ENCODE data around the gene CFAP97D2. TPM values are rescaled to one million over a fixed set of nuclear protein-coding genes. Genes with fewer than 3 reads are reported as not detected.

The CFAP97D2 gene
- total RNA-seq, 6 experiments from 2014 or later, result not detected

GRCh38 chr13:114134944-114135610 lies 44.0 kb upstream of the CFAP97D2 start:
- Histone ChIP-seq H3K27me3 (no peaks in the 10 kb centered on the region), H3K9me3 (no peaks in the 10 kb centered on the region), H3K36me3 (no peaks in the 10 kb centered on the region), H3K27ac (no peak overlapping the region), H3K4me1 (peaks cover 0 to 16% (median 2%) of the 10 kb centered on the region in 4 donors), H3K4me3 (no peak overlapping the region)
- intact Hi-C loops (cut with DNase I), result no loop called here
- WGBS (ENCODE audit: insufficient coverage, low coverage, low lambda C conversion rate, missing lambda C conversion rate), result 60% methylated on average over 11 of the region's 12 CpGs
- ATAC-seq (no peak), DNase-seq (peak in 1 of 3 donors; percentile 3)
- no peak for TF ChIP-seq CTCF (IDR thresholded peaks at IDR 0.05)
- no peak for TF ChIP-seq POLR2A (IDR thresholded peaks at IDR 0.05)

- peak in 2 of 3 donors; percentile 9 to 29 for DNase-seq
- no peak for TF ChIP-seq CTCF (IDR thresholded peaks at IDR 0.05)
- no peak for TF ChIP-seq POLR2A (IDR thresholded peaks at IDR 0.05)
- intact Hi-C loops (cut with DNase I), result no loop called here
- H3K4me1 ChIP-seq, result peaks cover 0 to 9% (median 0%) of the 10 kb centered on the region in 4 donors
- no peaks in the 10 kb centered on the region for H3K36me3 ChIP-seq
- ATAC-seq, result no peak
- WGBS (ENCODE audit: insufficient coverage, low coverage, low lambda C conversion rate, missing lambda C conversion rate), result 80% methylated on average over 4 of the region's 15 CpGs
- no peaks in the 10 kb centered on the region for H3K27me3 ChIP-seq
- H3K4me3 ChIP-seq, result no peak overlapping the region
- no peak overlapping the region for H3K27ac ChIP-seq
- H3K9me3 ChIP-seq, result no peaks in the 10 kb centered on the region
Observed at GRCh38 chr13:114135731-114136171, 43.3 kb upstream of the CFAP97D2 start.

- DNase-seq, result peak in 1 of 3 donors; percentile 2
- WGBS (ENCODE audit: insufficient coverage, low coverage, low lambda C conversion rate, missing lambda C conversion rate), result 77% methylated on average over 6 of the region's 7 CpGs
- H3K27me3 ChIP-seq, result no peaks in the 10 kb centered on the region
- H3K4me3 ChIP-seq, result no peak overlapping the region
- H3K36me3 ChIP-seq, result no peaks in the 10 kb centered on the region
- H3K9me3 ChIP-seq, result no peaks in the 10 kb centered on the region
- intact Hi-C loops (cut with DNase I), result no loop called here
- H3K27ac ChIP-seq, result no peak overlapping the region
- no peak for ATAC-seq
- H3K4me1 ChIP-seq, result peaks cover 0 to under 1% (median 0%) of the 10 kb centered on the region in 4 donors
- TF ChIP-seq CTCF (IDR thresholded peaks at IDR 0.05) (no peak), POLR2A (IDR thresholded peaks at IDR 0.05) (no peak)
Observed at GRCh38 chr13:114136576-114136975, 42.5 kb upstream of the CFAP97D2 start.

GRCh38 chr13:114140131-114140905 lies 38.7 kb upstream of the CFAP97D2 start:
- no peaks in the 10 kb centered on the region for H3K4me1 ChIP-seq
- no peak overlapping the region for H3K27ac ChIP-seq
- WGBS (ENCODE audit: insufficient coverage, low coverage, low lambda C conversion rate, missing lambda C conversion rate), result 39% methylated on average over 14 of the region's 25 CpGs
- ATAC-seq (no peak), DNase-seq (peak in 2 of 3 donors; percentile 11 to 29)
- intact Hi-C loops (cut with DNase I), result no loop called here
- H3K4me3 ChIP-seq, result no peak overlapping the region
- no peak for TF ChIP-seq CTCF (IDR thresholded peaks at IDR 0.05)
- TF ChIP-seq POLR2A (IDR thresholded peaks at IDR 0.05), result no peak
- H3K27me3 ChIP-seq, result no peaks in the 10 kb centered on the region
- no peaks in the 10 kb centered on the region for H3K9me3 ChIP-seq
- H3K36me3 ChIP-seq, result no peaks in the 10 kb centered on the region

All from right lobe of liver (tissue), 6 donors.